OCI-LY1 (cell line): ENCODE results near the gene DDIT4.

Experiments
- EZH2 ChIP-seq: fragments of 200-600 bp; sonication (generic), shearing (Covaris generic); IDR thresholded peaks from 2 replicates; pipeline ENCODE4 v1.8.0; 2017; ENCODE audit warnings: borderline replicate concordance, mixed run types, mild to moderate bottlenecking, antibody characterized with exemption, low read length, moderate library complexity, mixed read lengths
- TF ChIP-seq, protein P1 (sequence below): fragments of 200-600 bp; sonication (generic), shearing (Covaris generic); IDR thresholded peaks from 2 replicates; pipeline ENCODE4 v1.5.1; 2017; ENCODE audit warnings: mild to moderate bottlenecking, antibody characterized with exemption, low read length, moderate library complexity, mixed read lengths

DNA sequence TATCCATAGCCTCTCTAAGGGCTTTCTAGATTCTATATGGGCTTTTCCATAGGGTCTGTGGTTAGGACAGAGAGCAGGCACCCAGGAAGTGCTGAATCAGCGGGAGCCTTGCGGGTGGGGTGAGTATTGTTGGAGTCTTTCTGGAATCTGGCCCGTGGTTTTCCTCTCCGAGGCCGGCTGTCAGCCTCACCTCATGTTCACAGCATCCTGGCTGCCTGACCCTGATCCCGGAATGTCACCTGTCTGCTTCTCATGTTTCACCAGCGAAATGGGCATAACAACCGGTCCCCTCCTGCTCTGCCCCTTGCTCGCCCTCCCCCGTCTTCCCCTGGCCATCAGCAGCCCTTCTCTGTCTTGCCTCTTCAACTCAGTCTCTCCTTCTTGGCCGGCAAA is 36.5 kb downstream of the DDIT4 start:
- TF ChIP-seq EZH2, result no peak
- TF ChIP-seq, protein P1, sequence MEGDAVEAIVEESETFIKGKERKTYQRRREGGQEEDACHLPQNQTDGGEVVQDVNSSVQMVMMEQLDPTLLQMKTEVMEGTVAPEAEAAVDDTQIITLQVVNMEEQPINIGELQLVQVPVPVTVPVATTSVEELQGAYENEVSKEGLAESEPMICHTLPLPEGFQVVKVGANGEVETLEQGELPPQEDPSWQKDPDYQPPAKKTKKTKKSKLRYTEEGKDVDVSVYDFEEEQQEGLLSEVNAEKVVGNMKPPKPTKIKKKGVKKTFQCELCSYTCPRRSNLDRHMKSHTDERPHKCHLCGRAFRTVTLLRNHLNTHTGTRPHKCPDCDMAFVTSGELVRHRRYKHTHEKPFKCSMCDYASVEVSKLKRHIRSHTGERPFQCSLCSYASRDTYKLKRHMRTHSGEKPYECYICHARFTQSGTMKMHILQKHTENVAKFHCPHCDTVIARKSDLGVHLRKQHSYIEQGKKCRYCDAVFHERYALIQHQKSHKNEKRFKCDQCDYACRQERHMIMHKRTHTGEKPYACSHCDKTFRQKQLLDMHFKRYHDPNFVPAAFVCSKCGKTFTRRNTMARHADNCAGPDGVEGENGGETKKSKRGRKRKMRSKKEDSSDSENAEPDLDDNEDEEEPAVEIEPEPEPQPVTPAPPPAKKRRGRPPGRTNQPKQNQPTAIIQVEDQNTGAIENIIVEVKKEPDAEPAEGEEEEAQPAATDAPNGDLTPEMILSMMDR, result no peak
